Lung (tissue), 12 donors: ENCODE data around the gene PRKCA. TPM values are rescaled to one million over a fixed set of nuclear protein-coding genes. Genes with fewer than 3 reads are reported as not detected.

Experiments
- ATAC-seq: fragments of 200-7000 bp; cut with Tn5 transposase; one replicate; pipeline ENCODE4 v1.9.1; 2020; ENCODE audit warnings: moderate number of reproducible peaks; ENCODE audit not compliant: insufficient read depth, low FRiP score
- DNase-seq, 3 donors: peaks; one replicate each; pipeline ENCODE4 v3.0.0-alpha.2; 2013 to 2017
- H3K27ac ChIP-seq, 2 donors: one replicate each; pipeline ENCODE4 v1.5.1; 2013; ENCODE audit warnings: mild to moderate bottlenecking in 2 of 2, moderate library complexity in 2 of 2, control low read depth in 1 of 2, inconsistent platforms in 1 of 2, low read depth in 1 of 2, low read length in 1 of 2
- H3K27me3 ChIP-seq, 3 donors: one replicate each; pipeline ENCODE4 v1.5.1; 2013; ENCODE audit warnings: low read length in 2 of 3; ENCODE audit not compliant: control insufficient read depth in 3 of 3, insufficient read depth in 3 of 3
- H3K36me3 ChIP-seq, 4 donors: one replicate each; pipeline ENCODE4 v1.5.1; 2013; ENCODE audit warnings: low read length in 4 of 4, mild to moderate bottlenecking in 1 of 4, moderate library complexity in 1 of 4; ENCODE audit not compliant: control insufficient read depth in 4 of 4, insufficient read depth in 4 of 4
- H3K4me1 ChIP-seq, 5 donors: one replicate each; pipeline ENCODE4 v1.5.1; 2013; ENCODE audit warnings: low read length in 5 of 5, mild to moderate bottlenecking in 2 of 5, moderate library complexity in 1 of 5; ENCODE audit not compliant: control insufficient read depth in 5 of 5, insufficient read depth in 5 of 5
- H3K4me3 ChIP-seq: one replicate; pipeline ENCODE4 v1.5.1; 2013; ENCODE audit warnings: mild to moderate bottlenecking, control low read depth, moderate library complexity
- H3K9ac ChIP-seq, 2 donors: one replicate each; pipeline ENCODE4 v1.5.1; 2013; ENCODE audit warnings: low read length in 2 of 2, control low read depth in 1 of 2; ENCODE audit not compliant: insufficient read depth in 1 of 2
- H3K9me3 ChIP-seq, 4 donors: one replicate each; pipeline ENCODE4 v1.5.1; 2013; ENCODE audit warnings: low read length in 3 of 4, mild to moderate bottlenecking in 1 of 4, moderate library complexity in 1 of 4; ENCODE audit not compliant: control insufficient read depth in 4 of 4, insufficient read depth in 3 of 4
- whole genome bisulfite sequencing, 2 donors: extraction: QIAGEN DNeasy Blood & Tissue Kit; methylation state at CpG; one replicate each; pipeline ENCODE4 v1.1.7; 2013; 5-methylcytosine and 5-hydroxymethylcytosine counted together
- polyA plus RNA-seq, 2 donors: library from polyadenylated mRNA; stranded (reverse); fragments of 200-250 nt; gene quantifications; one replicate each; pipeline ENCODE4 v1.2.1, GENCODE V29; 2013
- total RNA-seq, 2 donors: library from RNA; depleted of rRNA in 1 of 2; stranded (reverse); fragments of >200 nt in 1 of 2; gene quantifications; one replicate each; pipeline ENCODE4 v1.2.1, GENCODE V29; 2014 to 2021
- TF ChIP-seq, protein P1 (sequence below): IDR thresholded peaks from 2 replicates; pipeline ENCODE4 v1.5.1; 2012; ENCODE audit warnings: mild to moderate bottlenecking; ENCODE audit errors: control extremely low read depth, extremely low read depth
- donor health status: control.
- donor health status: control.
- donor health status: Bipolar disorder and iron deficiency.
- donor health status: healthy.
- donor health status: DM: yes; HTN: yes; CAD: no.

Gene PRKCA
- total and polyA plus RNA-seq, 4 donors = 3.4 to 34.8 (median 13.8) TPM

DNA sequence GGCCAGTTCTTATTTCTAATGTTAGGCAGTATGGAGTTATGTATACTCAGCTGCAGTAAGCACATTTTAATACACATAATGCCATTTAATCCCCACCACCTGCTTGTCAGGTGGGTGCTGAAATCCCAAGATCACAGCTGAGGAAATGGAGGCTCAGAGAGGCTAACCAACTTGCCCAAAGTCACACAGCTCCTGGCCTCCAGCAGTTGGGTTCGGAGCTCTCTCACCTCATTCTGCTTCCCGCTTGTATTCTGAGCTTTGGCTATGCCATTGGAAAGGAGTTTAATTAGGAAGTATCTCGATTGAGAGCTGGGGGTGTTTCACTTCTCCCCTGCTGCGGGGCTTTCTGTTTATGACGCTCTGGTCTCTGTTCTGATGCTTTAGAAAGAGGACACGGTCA is 459.9 kb downstream of the PRKCA start:
- Histone ChIP-seq H3K27me3 (no peaks in the 10 kb centered on the region), H3K9me3 (peaks cover 0 to 2% (median 0%) of the 10 kb centered on the region in 4 donors)

DNA sequence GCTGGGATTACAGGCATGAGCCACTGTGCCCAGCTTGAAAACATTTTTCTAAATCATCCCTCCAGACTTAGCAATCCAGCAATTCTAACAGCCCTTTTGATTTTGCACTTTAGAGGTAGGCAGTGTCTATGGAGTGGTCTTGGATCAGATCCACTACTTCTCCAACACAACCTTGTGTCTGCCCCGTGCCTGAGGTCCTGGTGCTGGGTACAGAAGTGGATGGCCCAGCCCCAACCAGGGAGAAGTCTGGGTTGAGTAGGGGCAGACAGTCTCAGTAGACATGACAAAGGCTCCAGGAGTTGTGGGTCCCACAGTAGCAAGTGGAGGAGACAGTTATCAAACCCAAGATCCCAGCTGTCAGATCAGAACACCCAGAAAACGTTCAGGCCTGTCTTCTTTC is 460.6 kb downstream of the PRKCA start:
- Histone ChIP-seq H3K4me3 (no peak overlapping the region), H3K9me3 (no peaks in the 10 kb centered on the region), H3K9ac (no peak overlapping the region), H3K27me3 (no peaks in the 10 kb centered on the region), H3K4me1 (no peaks in the 10 kb centered on the region), H3K27ac (no peak overlapping the region), H3K36me3 (peaks cover 0 to 2% (median 0%) of the 10 kb centered on the region in 4 donors)
- DNase-seq = no peak
- WGBS, 2 donors = 76 to 77% methylated on average over 2 of the region's 2 CpGs
- ATAC-seq = no peak
- TF ChIP-seq, protein P1, sequence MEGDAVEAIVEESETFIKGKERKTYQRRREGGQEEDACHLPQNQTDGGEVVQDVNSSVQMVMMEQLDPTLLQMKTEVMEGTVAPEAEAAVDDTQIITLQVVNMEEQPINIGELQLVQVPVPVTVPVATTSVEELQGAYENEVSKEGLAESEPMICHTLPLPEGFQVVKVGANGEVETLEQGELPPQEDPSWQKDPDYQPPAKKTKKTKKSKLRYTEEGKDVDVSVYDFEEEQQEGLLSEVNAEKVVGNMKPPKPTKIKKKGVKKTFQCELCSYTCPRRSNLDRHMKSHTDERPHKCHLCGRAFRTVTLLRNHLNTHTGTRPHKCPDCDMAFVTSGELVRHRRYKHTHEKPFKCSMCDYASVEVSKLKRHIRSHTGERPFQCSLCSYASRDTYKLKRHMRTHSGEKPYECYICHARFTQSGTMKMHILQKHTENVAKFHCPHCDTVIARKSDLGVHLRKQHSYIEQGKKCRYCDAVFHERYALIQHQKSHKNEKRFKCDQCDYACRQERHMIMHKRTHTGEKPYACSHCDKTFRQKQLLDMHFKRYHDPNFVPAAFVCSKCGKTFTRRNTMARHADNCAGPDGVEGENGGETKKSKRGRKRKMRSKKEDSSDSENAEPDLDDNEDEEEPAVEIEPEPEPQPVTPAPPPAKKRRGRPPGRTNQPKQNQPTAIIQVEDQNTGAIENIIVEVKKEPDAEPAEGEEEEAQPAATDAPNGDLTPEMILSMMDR = no peak

More for the DNA sequence above, 459.9 kb downstream of the PRKCA start:
- Histone ChIP-seq H3K27ac (no peak overlapping the region), H3K9ac (no peak overlapping the region), H3K4me3 (no peak overlapping the region), H3K36me3 (peaks cover 0 to 2% (median 0%) of the 10 kb centered on the region in 4 donors), H3K4me1 (no peaks in the 10 kb centered on the region)
- WGBS, 2 donors = 80 to 86% methylated on average over 6 of the region's 6 CpGs
- DNase-seq (no peak), ATAC-seq (no peak)
- TF ChIP-seq, protein P1 = no peak

DNA sequence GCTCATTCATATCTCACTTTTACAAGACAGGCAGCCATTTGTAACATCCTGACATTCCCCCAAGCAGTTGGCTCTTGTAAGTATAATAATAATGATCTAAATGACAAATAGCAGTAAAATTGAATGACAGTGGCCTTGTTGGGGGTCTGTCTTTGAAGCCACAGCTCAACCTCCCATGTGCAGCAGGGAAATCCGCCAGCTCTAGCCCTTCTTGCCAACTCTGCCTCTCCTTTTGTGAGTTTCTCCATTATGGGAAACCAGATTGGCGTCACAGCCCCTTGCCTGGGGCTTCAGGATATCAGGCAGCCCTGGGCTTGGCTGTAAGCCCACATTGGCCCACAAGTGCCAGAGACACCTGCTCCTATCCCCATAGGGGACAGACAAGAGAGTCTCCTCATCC is 462.1 kb downstream of the PRKCA start:
- Histone ChIP-seq H3K27me3 (no peaks in the 10 kb centered on the region), H3K27ac (no peak overlapping the region), H3K4me3 (no peak overlapping the region), H3K9ac (no peak overlapping the region), H3K36me3 (peaks cover 0 to 2% (median 0%) of the 10 kb centered on the region in 4 donors), H3K9me3 (no peaks in the 10 kb centered on the region), H3K4me1 (peaks cover 0 to 5% (median 0%) of the 10 kb centered on the region in 5 donors)
- WGBS, 2 donors = 86 to 92% methylated on average over 2 of the region's 2 CpGs
- ATAC-seq = no peak
- TF ChIP-seq, protein P1 = no peak
- DNase-seq = no peak
